PFSK-1 (cell line): Measurements from ENCODE around the gene LRMDA.

Experiments used
- REST ChIP-seq, 2 experiments: IDR thresholded peaks; 2 replicates each; pipeline versions ENCODE4 v1.6.1 to v1.8.0; 2011 to 2012; ENCODE audit warnings: low read depth in 2 of 2, low read length in 2 of 2, control low read depth in 1 of 2, inconsistent platforms in 1 of 2, mild to moderate bottlenecking in 1 of 2, moderate library complexity in 1 of 2; ENCODE audit not compliant: insufficient read depth in 1 of 2
- SIN3A ChIP-seq: IDR thresholded peaks from 2 replicates; pipeline ENCODE4 v1.6.1; 2012; ENCODE audit warnings: mild to moderate bottlenecking, low read length, moderate library complexity, borderline replicate concordance; ENCODE audit not compliant: insufficient read depth

GRCh38 chr10:76403912-76404311, 972.5 kb downstream of the LRMDA start:
- TF ChIP-seq SIN3A = no peak
- TF ChIP-seq REST (IDR thresholded peaks at IDR 0.05; ENCODE audit: insufficient read depth in 1 of 2, low read depth in 2 of 2, low read length in 2 of 2) = no peak
